Heart left ventricle (tissue), 16 donors: Measurements from ENCODE around the gene TTPAL. TPM values are rescaled to one million over a fixed set of nuclear protein-coding genes. Genes with fewer than 3 reads are reported as not detected.

ENCODE experiments used
- ATAC-seq, 4 donors: fragments of 200-7000 bp; cut with Tn5 transposase; one replicate each; pipeline ENCODE4 v1.9.1; 2020 to 2022; ENCODE audit warnings: moderate library complexity in 4 of 4, mild to moderate bottlenecking in 3 of 4, moderate number of reproducible peaks in 1 of 4
- DNase-seq, 5 donors: peaks; one replicate each; pipeline ENCODE4 v3.0.0-alpha.2; 2020
- H3K27ac ChIP-seq, 12 donors: fragments of 200-600 bp; sonication (generic) in 4 of 12; one replicate each; pipeline versions ENCODE4 v1.5.0 to v1.8.0; 2016 to 2022; ENCODE audit warnings: mild to moderate bottlenecking in 2 of 12
- H3K27me3 ChIP-seq, 9 donors: fragments of 200-600 bp; sonication (generic) in 2 of 9; one replicate each; pipeline versions ENCODE4 v1.5.1 to v1.8.0; 2016 to 2022; ENCODE audit warnings: mild to moderate bottlenecking in 3 of 9
- H3K36me3 ChIP-seq, 9 donors: fragments of 200-600 bp; sonication (generic) in 2 of 9; one replicate each; pipeline versions ENCODE4 v1.5.0 to v1.8.0; 2018 to 2022; ENCODE audit warnings: mild to moderate bottlenecking in 2 of 9
- H3K4me1 ChIP-seq, 12 donors: fragments of 200-600 bp; sonication (generic) in 4 of 12; one replicate each; pipeline versions ENCODE4 v1.5.0 to v1.8.0; 2016 to 2022; ENCODE audit warnings: mild to moderate bottlenecking in 3 of 12
- H3K4me3 ChIP-seq, 12 donors: fragments of 200-600 bp; sonication (generic) in 4 of 12; one replicate each; pipeline versions ENCODE4 v1.5.0 to v1.8.0; 2017 to 2022; ENCODE audit warnings: mild to moderate bottlenecking in 9 of 12, moderate library complexity in 4 of 12
- H3K9me3 ChIP-seq, 12 donors: fragments of 200-600 bp; sonication (generic) in 4 of 12; one replicate each; pipeline versions ENCODE4 v1.5.0 to v1.8.0; 2016 to 2022; ENCODE audit warnings: mild to moderate bottlenecking in 1 of 12
- CTCF ChIP-seq, 12 donors: fragments of 200-600 bp; sonication (generic) in 4 of 12; IDR thresholded peaks; one replicate each; pipeline versions ENCODE4 v1.5.0 to v1.8.0; 2018 to 2022; ENCODE audit warnings: antibody characterized with exemption in 12 of 12, mild to moderate bottlenecking in 5 of 12
- POLR2A ChIP-seq, 2 donors: fragments of 450-650 bp; IDR thresholded peaks; one replicate each; pipeline ENCODE4 v1.6.1; 2017; ENCODE audit warnings: antibody characterized with exemption in 2 of 2, mild to moderate bottlenecking in 2 of 2, moderate library complexity in 2 of 2
- WGBS, 4 donors: extraction: QIAGEN DNeasy Blood & Tissue Kit in 2 of 4; methylation state at CpG; one replicate each; pipeline versions ENCODE4 v1.1.5 to v1.1.7; 2013 to 2018; 5-methylcytosine and 5-hydroxymethylcytosine counted together
- intact Hi-C, 10 donors: fragments of 100-400 bp; cut with DNase I; formaldehyde crosslinking; loops; one replicate each; pipeline versions ENCODE4 v1.11.1 to v1.14.2; 2022
- polyA plus RNA-seq, 2 donors: library from polyadenylated mRNA; stranded (reverse); fragments of 200-250 nt; gene quantifications; one replicate each; pipeline ENCODE4 v1.2.3, GENCODE V29; 2013
- total RNA-seq, 9 donors: library from RNA; depleted of rRNA in 2 of 9; stranded (reverse); fragments of >200 nt in 2 of 9; fragmentation: NEBNext Ultra II Directional in 3 of 9; extraction: Animal tissue kit (Norgen Biotek cat#: 25700) in 3 of 9; gene quantifications; one replicate each; pipeline versions ENCODE4 v1.1.0 to v1.2.4, GENCODE V29; 2016 to 2023
- donor health status: ischemic (EF 13 %, LVEDD 7.1; RV severe dilation, severe dysfunction).
- donor health status: healthy with polysubstance abuse.
- donor health status: DM: no; HTN: yes; CAD: no.
- donor health status: DM: no; HTN: no; CAD: no.
- donor health status: ischemic (EF 25% LVEDD 6.9; RV normal size, moderate dysfunction).
- donor health status: ischemic (EF 25% LVEDD 5.7; RV mildly dilated, moderate dysfunction).
- donor health status: healthy.
- donor health status: DM: yes; HTN: yes; CAD: no.
- donor health status: ischemic (EF 35%, LVEDD 5.7; RV mildly dilated, moderate dysfunction).
- donor health status: nonischemic (EF 11% LVEDD 7.7; RV severe dilation, severe dysfunction).
- donor health status: DM: yes; HTN: yes; CAD: no.
- donor health status: PGD.
- donor health status: ischemic (EF 29% LVEDD 5.4; RV normal size, mild dysfunction).
- donor health status: nonischemic (EF 23%, LVEDD 6.1; RV moderate dilation, normal function).

Gene TTPAL
- total and polyA plus RNA-seq, 11 donors, result 1.9 to 6.0 (median 4.2) TPM

- ATAC-seq, result no peak
- peak overlapping the region in 1 of 12 donors; percentile 19 for H3K27ac ChIP-seq
These were observed 10.1 kb downstream of the TTPAL start for GRCh38 chr20:44485830-44486198.

GRCh38 chr20:44488551-44488950, 12.9 kb downstream of the TTPAL start:
- peaks cover 0 to 15% (median 0%) of the 10 kb centered on the region in 12 donors for H3K4me1 ChIP-seq
- peaks cover 0 to 100% (median 85%) of the 10 kb centered on the region in 9 donors for H3K36me3 ChIP-seq
- WGBS, 4 donors, result 86 to 92% (median 90%) methylated on average over 5 of the region's 5 CpGs
- H3K4me3 ChIP-seq, result no peak overlapping the region
- H3K27me3 ChIP-seq, result no peaks in the 10 kb centered on the region
- no peak overlapping the region for H3K27ac ChIP-seq
- intact Hi-C loops, result no loop called here
- ATAC-seq (no peak), DNase-seq (no peak)
- TF ChIP-seq CTCF (IDR thresholded peaks at IDR 0.05), result no peak
- no peak for TF ChIP-seq POLR2A (IDR thresholded peaks at IDR 0.05)
- no peaks in the 10 kb centered on the region for H3K9me3 ChIP-seq

More at GRCh38 chr20:44485830-44486198, 10.1 kb downstream of the TTPAL start:
- Histone ChIP-seq H3K36me3 (peaks cover 0 to 100% (median 85%) of the 10 kb centered on the region in 9 donors), H3K9me3 (no peaks in the 10 kb centered on the region), H3K27me3 (no peaks in the 10 kb centered on the region), H3K4me1 (no peaks in the 10 kb centered on the region), H3K4me3 (no peak overlapping the region)
- no peak for DNase-seq
- WGBS, 4 donors, result 69 to 83% (median 77%) methylated on average over 2 of the region's 2 CpGs
- intact Hi-C loops, result no loop called here
- TF ChIP-seq CTCF (IDR thresholded peaks at IDR 0.05), result no peak
- TF ChIP-seq POLR2A (IDR thresholded peaks at IDR 0.05), result no peak

- WGBS, 4 donors, result 80 to 89% (median 85%) methylated on average over 9 of the region's 9 CpGs
- DNase-seq, result no peak
- intact Hi-C loops, result no loop called here
- Histone ChIP-seq H3K27me3 (no peaks in the 10 kb centered on the region), H3K4me1 (peaks cover 0 to 15% (median 0%) of the 10 kb centered on the region in 12 donors), H3K9me3 (no peaks in the 10 kb centered on the region), H3K36me3 (peaks cover 0 to 100% (median 85%) of the 10 kb centered on the region in 9 donors), H3K27ac (no peak overlapping the region), H3K4me3 (no peak overlapping the region)
- TF ChIP-seq CTCF (IDR thresholded peaks at IDR 0.05), result no peak
- TF ChIP-seq POLR2A (IDR thresholded peaks at IDR 0.05), result no peak
- ATAC-seq, result no peak
These were observed 13.5 kb downstream of the TTPAL start for GRCh38 chr20:44489223-44489622.

DNA sequence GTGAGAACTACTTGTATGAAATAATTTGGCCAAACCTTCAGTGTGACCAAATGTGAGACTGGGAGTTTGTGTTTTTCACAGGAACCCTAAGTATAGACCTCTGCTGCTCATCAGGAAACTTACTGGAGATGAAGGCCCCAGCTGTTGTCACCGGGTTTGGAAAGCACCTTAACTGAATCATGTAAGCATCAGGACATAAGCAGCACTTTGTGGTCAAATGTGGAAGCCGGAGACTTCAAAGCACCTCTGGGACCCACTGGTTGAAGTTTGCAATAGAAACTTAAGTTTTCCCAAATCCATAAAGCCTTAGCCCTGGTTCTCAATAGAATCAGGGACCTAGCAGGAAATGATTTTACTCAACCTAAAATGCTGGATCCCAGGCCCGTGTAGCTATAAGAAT, 14.3 kb downstream of the TTPAL start:
- H3K27ac ChIP-seq, result no peak overlapping the region
- H3K36me3 ChIP-seq, result peaks cover 0 to 100% (median 85%) of the 10 kb centered on the region in 9 donors
- no peaks in the 10 kb centered on the region for H3K27me3 ChIP-seq
- peaks cover 0 to 15% (median 0%) of the 10 kb centered on the region in 12 donors for H3K4me1 ChIP-seq
- no peaks in the 10 kb centered on the region for H3K9me3 ChIP-seq
- ATAC-seq (no peak), DNase-seq (no peak)
- 80 to 88% (median 85%) methylated on average over 3 of the region's 3 CpGs for WGBS, 4 donors
- TF ChIP-seq CTCF (IDR thresholded peaks at IDR 0.05) (no peak), POLR2A (IDR thresholded peaks at IDR 0.05) (no peak)
- H3K4me3 ChIP-seq, result no peak overlapping the region
- intact Hi-C loops, result no loop called here
